ENCODE results near the gene TTBK2.

DNA sequence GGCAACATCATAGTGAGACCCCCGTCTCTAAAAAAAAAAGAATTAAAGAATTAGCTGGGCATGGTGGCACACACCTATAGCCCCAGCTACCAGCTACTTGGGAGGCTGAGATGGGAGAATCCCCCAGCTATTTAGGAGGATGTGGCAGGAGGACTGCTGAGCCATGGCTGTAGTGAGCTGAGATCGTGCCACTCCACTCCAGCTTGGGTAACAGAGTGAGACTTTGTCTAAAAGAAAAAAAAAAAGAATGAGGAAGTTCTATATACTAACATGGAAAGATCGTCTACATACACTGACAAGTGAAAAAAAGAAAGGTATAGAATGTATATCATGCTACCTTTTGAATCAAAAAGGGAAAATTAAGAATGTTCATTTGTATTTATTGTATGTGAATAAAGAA, 99.8 kb downstream of the TTBK2 start:
- TF ChIP-seq, protein P1, sequence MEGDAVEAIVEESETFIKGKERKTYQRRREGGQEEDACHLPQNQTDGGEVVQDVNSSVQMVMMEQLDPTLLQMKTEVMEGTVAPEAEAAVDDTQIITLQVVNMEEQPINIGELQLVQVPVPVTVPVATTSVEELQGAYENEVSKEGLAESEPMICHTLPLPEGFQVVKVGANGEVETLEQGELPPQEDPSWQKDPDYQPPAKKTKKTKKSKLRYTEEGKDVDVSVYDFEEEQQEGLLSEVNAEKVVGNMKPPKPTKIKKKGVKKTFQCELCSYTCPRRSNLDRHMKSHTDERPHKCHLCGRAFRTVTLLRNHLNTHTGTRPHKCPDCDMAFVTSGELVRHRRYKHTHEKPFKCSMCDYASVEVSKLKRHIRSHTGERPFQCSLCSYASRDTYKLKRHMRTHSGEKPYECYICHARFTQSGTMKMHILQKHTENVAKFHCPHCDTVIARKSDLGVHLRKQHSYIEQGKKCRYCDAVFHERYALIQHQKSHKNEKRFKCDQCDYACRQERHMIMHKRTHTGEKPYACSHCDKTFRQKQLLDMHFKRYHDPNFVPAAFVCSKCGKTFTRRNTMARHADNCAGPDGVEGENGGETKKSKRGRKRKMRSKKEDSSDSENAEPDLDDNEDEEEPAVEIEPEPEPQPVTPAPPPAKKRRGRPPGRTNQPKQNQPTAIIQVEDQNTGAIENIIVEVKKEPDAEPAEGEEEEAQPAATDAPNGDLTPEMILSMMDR (IDR thresholded peaks at IDR 0.05) = no peak
- TF ChIP-seq, protein P2, sequence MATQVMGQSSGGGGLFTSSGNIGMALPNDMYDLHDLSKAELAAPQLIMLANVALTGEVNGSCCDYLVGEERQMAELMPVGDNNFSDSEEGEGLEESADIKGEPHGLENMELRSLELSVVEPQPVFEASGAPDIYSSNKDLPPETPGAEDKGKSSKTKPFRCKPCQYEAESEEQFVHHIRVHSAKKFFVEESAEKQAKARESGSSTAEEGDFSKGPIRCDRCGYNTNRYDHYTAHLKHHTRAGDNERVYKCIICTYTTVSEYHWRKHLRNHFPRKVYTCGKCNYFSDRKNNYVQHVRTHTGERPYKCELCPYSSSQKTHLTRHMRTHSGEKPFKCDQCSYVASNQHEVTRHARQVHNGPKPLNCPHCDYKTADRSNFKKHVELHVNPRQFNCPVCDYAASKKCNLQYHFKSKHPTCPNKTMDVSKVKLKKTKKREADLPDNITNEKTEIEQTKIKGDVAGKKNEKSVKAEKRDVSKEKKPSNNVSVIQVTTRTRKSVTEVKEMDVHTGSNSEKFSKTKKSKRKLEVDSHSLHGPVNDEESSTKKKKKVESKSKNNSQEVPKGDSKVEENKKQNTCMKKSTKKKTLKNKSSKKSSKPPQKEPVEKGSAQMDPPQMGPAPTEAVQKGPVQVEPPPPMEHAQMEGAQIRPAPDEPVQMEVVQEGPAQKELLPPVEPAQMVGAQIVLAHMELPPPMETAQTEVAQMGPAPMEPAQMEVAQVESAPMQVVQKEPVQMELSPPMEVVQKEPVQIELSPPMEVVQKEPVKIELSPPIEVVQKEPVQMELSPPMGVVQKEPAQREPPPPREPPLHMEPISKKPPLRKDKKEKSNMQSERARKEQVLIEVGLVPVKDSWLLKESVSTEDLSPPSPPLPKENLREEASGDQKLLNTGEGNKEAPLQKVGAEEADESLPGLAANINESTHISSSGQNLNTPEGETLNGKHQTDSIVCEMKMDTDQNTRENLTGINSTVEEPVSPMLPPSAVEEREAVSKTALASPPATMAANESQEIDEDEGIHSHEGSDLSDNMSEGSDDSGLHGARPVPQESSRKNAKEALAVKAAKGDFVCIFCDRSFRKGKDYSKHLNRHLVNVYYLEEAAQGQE (IDR thresholded peaks at IDR 0.05; ENCODE audit: insufficient read depth in 1 of 2, low read depth in 2 of 2, low read length in 1 of 2) = no peak

Data from Panc1 (cell line).